DND-41 (cell line): ENCODE data around the gene PLCB3.

Experiments
- CTCF ChIP-seq: IDR thresholded peaks from 2 replicates; pipeline ENCODE4 v1.5.1; 2012; ENCODE audit warnings: borderline replicate concordance, low read length, moderate library complexity, mild to moderate bottlenecking; ENCODE audit not compliant: poor library complexity, severe bottlenecking; ENCODE audit errors: extremely low read depth
- EZH2 ChIP-seq: IDR thresholded peaks from 3 replicates; pipeline ENCODE4 v1.6.1; 2012; ENCODE audit warnings: borderline replicate concordance, low read depth, mild to moderate bottlenecking, moderate library complexity, low read length, inconsistent platforms; ENCODE audit not compliant: severe bottlenecking

GRCh38 chr11:64297699-64298358, 46.5 kb downstream of the PLCB3 start:
- TF ChIP-seq CTCF (no peak), EZH2 (no peak)
